DMS153 treated with DMSO at 0.1 percent for 48 hours (cell line): ENCODE results near the gene CYP1B1.
"Not testable (repeated sequence)": the region's sequence is repeated elsewhere in the genome, so short reads cannot be mapped to it uniquely, and the experiment has no call there.

Experiments
- DNase-seq: peaks from one replicate; lab custom pipeline; 2025; ENCODE audit not compliant: unreplicated experiment; lab: John Stamatoyannopoulos, UW

CYP1B1 gene

GRCh38 chr2:38099099-38100028, 23.4 kb upstream of the CYP1B1 start:
- DNase-seq: no peak

DNA sequence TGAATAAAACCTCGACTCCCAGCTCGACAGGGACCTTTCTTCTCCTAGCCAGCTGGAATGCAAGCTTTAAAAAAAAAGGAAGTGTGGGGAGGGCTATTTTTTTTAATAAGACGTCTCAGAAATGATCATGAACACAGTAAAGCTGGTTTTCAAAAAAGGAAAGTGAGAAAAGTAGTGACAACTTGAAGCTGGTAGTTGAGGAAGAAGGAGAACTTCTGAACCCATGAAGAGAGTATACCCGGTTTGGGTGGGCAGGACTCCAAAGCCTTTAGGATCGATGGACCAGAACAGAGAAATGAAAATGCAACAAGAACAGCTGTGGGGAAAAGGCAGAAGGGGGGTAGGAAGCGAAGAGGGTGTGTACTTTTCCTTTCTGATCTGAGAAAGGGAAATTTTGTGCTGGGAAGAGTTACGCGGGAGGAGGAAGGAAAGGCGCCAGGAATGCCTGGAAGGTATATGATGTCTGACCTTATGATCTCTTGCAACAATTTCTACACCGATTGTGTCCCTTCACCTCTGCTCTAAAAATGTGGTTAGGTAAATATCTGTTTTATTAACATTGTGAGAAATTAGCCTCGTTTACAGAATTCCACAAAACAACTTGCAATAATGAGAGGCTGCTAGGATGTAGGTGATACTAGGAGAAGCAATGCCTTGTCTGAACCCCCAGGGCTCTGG, 22.6 kb upstream of the CYP1B1 start:
- no peak for DNase-seq

- DNase-seq: no peak
These were observed 22.0 kb upstream of the CYP1B1 start for GRCh38 chr2:38097988-38098385.

DNA sequence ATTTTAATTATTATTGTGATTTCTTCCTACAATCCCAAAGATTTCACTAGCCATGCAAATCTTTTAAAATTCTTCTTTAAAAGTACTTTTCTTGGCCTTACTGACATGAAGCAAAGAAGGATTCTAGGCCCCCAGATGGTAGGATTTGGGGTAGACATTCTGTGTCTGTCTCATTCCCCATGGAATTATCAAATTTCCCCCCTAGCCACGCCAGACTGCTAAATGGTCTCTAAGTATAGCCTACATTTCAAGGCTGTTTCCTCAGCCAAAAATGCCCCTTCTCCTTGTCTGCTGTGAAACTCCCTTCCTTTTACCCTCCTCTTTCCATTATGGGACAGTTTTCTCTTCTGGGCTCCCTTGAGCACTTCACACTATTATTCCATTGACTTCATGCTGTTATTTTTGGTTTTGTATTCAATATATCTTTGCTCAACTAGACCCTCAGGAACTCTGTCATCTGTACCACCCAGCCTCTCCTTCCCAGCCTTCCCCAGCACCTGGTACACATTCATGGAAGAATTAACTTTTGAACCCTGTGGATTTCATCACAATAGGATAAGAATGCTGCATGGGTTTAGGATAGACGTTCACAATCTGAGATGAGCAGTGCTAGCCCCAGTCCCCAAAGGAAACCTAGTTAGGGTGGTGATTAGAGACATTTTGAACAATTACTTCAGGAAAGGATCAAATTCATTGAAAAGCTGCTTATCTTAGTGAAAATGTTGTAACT, 21.5 kb upstream of the CYP1B1 start:
- no peak for DNase-seq

DNA sequence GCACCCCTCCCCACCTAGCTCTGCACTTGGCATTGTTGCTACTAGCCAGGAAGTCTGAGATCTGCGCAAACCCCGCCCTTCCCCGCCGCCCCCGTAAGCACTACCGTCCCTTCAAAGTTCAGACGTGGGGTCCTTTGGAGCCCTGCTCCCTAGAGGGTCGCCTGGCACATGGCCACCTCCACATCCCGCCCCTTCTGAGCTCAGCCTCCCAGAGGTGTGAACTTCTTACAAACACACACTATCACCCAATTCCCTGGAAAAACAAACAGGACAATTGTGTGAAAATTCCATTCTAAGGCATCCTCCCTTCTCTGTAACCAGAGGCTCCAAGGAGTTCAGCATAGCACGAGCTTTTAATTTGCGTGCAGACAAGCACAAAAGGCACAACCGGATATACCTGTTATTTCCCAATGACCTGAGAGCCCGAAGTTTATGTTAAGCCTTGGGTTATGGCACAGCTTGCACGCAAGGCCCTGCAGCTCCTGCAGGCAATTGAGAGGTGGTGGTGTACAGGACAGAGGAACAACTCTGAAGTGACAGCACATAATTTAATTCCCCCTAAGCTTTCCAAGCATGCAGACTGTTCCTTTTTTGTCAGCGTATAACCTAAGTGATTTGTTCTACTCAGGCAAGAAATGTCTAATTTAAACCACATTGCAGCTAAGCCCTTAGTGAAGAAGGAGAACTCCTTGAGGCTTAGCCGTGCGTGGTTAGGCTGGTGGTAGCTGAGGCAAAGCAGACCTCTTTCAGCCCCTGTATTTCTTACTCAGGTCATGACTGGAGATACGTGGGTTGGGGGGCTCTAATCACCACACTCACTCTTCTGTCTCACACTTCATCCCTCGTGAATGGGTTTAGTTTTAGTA, 20.3 kb upstream of the CYP1B1 start:
- peak; percentile 9 for DNase-seq

DNA sequence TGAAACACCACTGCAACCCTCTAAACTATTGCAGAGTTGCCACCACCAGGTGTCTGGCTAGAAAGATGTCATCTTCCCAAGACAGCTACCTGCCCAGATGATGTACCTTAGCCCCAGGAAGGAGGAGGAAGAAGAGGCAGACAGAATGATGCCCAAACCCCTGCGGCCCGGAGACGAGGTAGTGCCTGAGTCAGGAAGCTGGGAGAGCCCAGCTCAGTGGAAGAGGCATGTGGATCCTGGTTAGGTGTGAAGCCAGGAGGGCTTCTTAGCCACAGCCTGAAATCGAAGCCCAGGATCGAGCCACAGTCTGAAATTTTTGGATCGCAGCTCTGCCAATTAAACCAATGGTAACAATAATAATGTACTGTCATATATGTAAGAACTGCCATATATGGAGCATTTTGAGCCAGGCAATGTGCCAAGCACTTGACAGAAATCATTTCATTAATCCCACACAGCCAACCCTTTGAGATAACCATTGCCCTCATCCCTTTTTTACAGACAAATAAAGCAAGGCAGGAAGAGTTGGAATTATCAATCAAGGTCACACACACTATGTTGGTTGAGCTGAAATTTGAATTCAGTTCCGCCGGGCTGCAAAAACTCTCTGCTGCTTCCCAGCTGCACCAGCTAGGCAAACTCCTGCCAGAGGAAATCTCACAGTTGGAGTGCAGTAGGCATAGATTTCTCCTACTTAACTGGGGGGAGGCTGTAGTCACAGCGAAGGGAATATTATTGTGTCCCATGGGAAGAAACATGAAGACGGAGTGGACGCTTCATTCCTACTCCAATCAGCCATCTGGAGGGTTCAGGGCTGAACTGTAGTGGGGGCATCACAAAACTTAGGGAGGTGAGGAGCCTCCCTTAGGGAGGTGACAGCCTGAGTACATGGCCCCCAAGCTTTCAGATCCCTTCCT, 19.4 kb upstream of the CYP1B1 start:
- DNase-seq: no peak

- DNase-seq: no peak
These were observed 17.7 kb upstream of the CYP1B1 start for GRCh38 chr2:38093527-38094165.

DNA sequence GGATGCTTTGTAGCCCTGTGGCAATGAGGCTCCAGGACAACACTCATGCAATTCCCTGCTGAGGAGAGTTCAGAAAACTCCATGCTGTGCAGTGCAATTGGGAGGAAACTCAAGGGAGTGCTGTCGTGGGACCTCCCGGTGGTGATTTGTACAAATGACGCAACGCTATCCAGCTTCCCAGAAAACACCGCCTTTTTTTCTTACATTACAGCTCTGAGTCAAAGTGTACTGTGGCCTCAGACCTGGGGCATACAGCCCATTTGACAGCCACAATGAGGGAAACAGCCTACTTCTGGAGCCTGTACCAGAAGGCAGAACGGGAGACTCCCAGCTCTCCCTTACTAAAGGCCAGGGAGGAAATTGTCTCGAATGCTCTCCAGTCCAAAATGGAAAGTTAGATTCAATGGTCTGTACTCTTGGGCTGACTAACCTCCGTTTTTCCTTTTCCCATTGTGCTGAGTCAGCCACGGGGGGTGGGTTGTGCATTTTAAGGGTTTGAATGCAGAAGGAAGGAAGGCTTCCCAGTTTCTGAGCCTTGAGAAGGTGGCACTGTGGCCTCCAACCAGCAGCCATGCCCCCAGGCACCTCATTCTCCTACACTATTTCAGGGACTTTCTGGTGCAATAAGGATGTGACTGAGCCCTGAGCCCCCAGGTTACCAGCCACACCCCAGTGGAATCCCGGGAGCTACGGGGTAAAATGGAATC, 16.4 kb upstream of the CYP1B1 start:
- no peak for DNase-seq

DNA sequence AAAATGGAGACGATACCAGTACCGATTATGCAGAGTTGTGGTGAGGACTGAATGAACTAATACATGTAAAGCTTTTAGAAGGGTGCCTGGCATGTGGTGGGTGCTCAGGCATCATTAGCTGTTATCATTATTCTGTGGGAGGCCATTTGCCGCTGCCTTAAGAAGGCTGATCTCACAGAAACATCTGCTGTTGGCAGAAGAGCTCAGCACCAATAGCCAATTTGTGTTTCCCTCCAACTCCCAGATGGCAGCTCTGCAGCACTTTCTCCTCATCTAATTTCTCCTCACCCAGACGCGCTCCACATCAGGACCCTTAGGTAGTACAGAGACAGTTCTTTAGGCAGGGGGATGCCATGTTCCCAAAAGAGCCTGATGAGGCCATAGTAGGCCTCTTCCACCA, 15.8 kb upstream of the CYP1B1 start:
- DNase-seq: no peak

DNA sequence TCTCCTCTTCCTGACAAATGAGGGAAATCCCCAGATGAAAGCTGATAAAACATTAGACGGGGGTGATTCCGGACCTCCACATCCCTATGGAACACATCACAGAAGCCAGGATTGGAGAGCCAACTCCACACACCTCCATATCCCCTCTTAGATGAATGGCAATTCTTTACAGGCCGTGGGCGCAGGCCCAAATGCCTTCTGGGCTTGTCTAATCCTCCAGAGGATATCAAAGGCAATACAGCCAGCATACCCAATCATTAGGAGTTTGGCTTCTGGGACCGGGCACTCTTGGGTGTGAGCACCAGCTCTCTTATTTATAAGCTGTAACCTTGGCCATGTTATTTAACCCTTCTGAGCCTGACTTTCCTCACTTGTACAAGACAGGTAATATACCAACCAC, 15.0 kb upstream of the CYP1B1 start:
- DNase-seq: no peak

DNA sequence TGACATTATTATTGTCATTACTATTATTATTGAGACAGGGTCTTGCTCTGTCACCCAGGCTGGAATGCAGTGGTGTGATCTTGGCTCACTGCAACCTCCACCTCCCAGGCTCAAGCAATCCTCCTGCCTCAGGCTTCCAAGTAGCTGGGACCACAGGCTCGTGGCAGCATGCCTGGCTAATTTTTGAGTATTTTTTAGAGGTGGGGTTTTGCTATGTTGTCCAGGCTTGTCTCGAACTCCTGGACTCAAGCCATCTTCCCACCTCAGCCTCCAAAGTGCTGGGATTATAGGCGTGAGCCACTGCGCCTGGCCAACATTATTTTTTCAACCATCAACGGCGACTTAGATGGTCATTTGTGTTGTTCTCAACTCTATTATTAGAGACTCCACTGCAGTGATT, 14.3 kb upstream of the CYP1B1 start:
- not testable (repeated sequence) for DNase-seq

- DNase-seq: not testable (repeated sequence)
These were observed 10.2 kb upstream of the CYP1B1 start for GRCh38 chr2:38085998-38086698.

GRCh38 chr2:38084556-38084955, 8.6 kb upstream of the CYP1B1 start:
- DNase-seq: not testable (repeated sequence)

- DNase-seq: not testable (repeated sequence)
These were observed 6.8 kb upstream of the CYP1B1 start for GRCh38 chr2:38082727-38083126.

DNA sequence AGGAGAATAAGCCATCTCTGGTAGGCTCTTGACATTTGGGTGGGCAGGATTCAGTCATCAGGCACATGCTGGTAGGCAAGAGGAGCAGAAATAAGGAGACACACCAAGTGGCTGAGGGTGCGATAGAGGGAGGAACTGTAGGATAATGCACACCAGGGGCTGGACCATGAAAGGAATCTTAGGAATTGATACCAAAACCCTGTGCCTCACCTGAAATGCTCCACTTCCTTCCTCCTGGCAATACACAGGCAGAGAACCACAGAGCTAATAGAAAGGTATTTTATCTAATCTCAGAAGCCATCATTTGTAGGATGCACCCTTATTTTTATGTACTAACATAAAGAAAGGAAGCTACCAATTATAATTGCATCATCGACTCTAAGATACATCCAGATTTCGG, 4.4 kb upstream of the CYP1B1 start:
- DNase-seq: no peak

GRCh38 chr2:38079116-38080052, 3.4 kb upstream of the CYP1B1 start:
- DNase-seq: no peak

GRCh38 chr2:38077431-38077769, 1.4 kb upstream of the CYP1B1 start:
- no peak for DNase-seq
